GM12878 (cell line): ENCODE results near the gene BAX. TPM values are rescaled to one million over a fixed set of nuclear protein-coding genes. Genes with fewer than 3 reads are reported as not detected.
A peak's percentile ranks its signal among the peaks of the same experiment; 100 is the strongest.

Source experiments
- ATF7 ChIP-seq: fragments of 450-650 bp; IDR thresholded peaks from 2 replicates; pipeline ENCODE4 v1.6.1; 2016; ENCODE audit warnings: low read depth, mild to moderate bottlenecking
- BACH1 ChIP-seq: fragments of 450-650 bp; IDR thresholded peaks from 2 replicates; pipeline ENCODE4 v1.6.1; 2017; ENCODE audit warnings: mild to moderate bottlenecking, borderline replicate concordance
- CBX3 ChIP-seq: fragments of 200-600 bp; sonication (generic); IDR thresholded peaks from 2 replicates; pipeline ENCODE4 v1.6.1; 2016; ENCODE audit warnings: low read depth, borderline replicate concordance
- CREB1 ChIP-seq: IDR thresholded peaks from 2 replicates; pipeline ENCODE4 v1.6.1; 2012; ENCODE audit warnings: low read depth, mild to moderate bottlenecking, inconsistent platforms
- DPF2 ChIP-seq: fragments of 450-650 bp; IDR thresholded peaks from 2 replicates; pipeline ENCODE4 v1.6.1; 2017; ENCODE audit warnings: mild to moderate bottlenecking
- ESRRA ChIP-seq: IDR thresholded peaks from 2 replicates; pipeline ENCODE4 v1.6.1; 2012; ENCODE audit warnings: mild to moderate bottlenecking, low read length, improper control_type of control experiment
- EZH2 ChIP-seq: IDR thresholded peaks from 2 replicates; pipeline ENCODE4 v1.6.1; 2012; ENCODE audit warnings: low read depth, mild to moderate bottlenecking, control low read depth, inconsistent platforms, low read length, borderline replicate concordance; ENCODE audit not compliant: control insufficient read depth
- FOXM1 ChIP-seq: IDR thresholded peaks from 2 replicates; pipeline ENCODE4 v1.6.1; 2012; ENCODE audit warnings: low read depth, mild to moderate bottlenecking, inconsistent platforms, low read length, moderate library complexity
- IRF4 ChIP-seq: IDR thresholded peaks from 2 replicates; pipeline ENCODE4 v1.6.1; 2011; ENCODE audit warnings: low read depth, low read length
- JUND ChIP-seq: IDR thresholded peaks from 2 replicates; pipeline ENCODE4 v1.6.1; 2012; ENCODE audit warnings: low read depth, mild to moderate bottlenecking, low read length, improper control_type of control experiment, moderate library complexity
- KLF5 ChIP-seq: fragments of 450-650 bp; IDR thresholded peaks from 2 replicates; pipeline ENCODE4 v1.6.1; 2014; ENCODE audit warnings: mild to moderate bottlenecking; ENCODE audit not compliant: partially characterized antibody
- MEF2B ChIP-seq: fragments of 450-650 bp; IDR thresholded peaks from 2 replicates; pipeline ENCODE4 v1.6.1; 2018; ENCODE audit warnings: mild to moderate bottlenecking, moderate library complexity; ENCODE audit not compliant: partially characterized antibody, poor library complexity, severe bottlenecking
- PAX5 ChIP-seq: IDR thresholded peaks from 2 replicates; pipeline ENCODE4 v1.6.1; 2011; ENCODE audit warnings: low read depth, low read length, borderline replicate concordance
- PAX8 ChIP-seq: fragments of 450-650 bp; IDR thresholded peaks from 2 replicates; pipeline ENCODE4 v1.6.1; 2017; ENCODE audit warnings: mild to moderate bottlenecking, moderate library complexity
- SMAD1 ChIP-seq: fragments of 450-650 bp; IDR thresholded peaks from 2 replicates; pipeline ENCODE4 v1.6.1; 2018; ENCODE audit warnings: mild to moderate bottlenecking, low read depth; ENCODE audit not compliant: partially characterized antibody
- SMAD5 ChIP-seq: IDR thresholded peaks from 2 replicates; pipeline ENCODE4 v1.6.1; 2016; ENCODE audit warnings: antibody characterized with exemption, low read depth
- SPI1 ChIP-seq: IDR thresholded peaks from 2 replicates; pipeline ENCODE4 v1.6.1; 2011; ENCODE audit warnings: low read depth, mild to moderate bottlenecking, low read length, moderate library complexity, borderline replicate concordance; ENCODE audit not compliant: insufficient read depth
- SRF ChIP-seq, 2 experiments: IDR thresholded peaks; 2 replicates each; pipeline ENCODE4 v1.6.1; 2011; ENCODE audit warnings: low read depth in 2 of 2, low read length in 2 of 2, mild to moderate bottlenecking in 1 of 2, moderate library complexity in 1 of 2
- STAT3 ChIP-seq: IDR thresholded peaks from 2 replicates; pipeline ENCODE4 v1.6.1; 2011; ENCODE audit warnings: low read depth, low read length, improper control_type of control experiment
- ZZZ3 ChIP-seq: IDR thresholded peaks from 2 replicates; pipeline ENCODE4 v1.6.1; 2011; ENCODE audit warnings: low read depth; ENCODE audit not compliant: control insufficient read depth, insufficient read length
- polyA plus RNA-seq, 11 experiments: library from polyadenylated mRNA; depleted of rRNA in 4 of 11; unstranded in 6 of 11; stranded (reverse) in 5 of 11; fragments of >200 nt; fragmentation: Nextera tagmentation in 4 of 11; fragmentation: Illumina TruSeq in 1 of 11; extraction: Ambion mirVana in 4 of 11; extraction: Trizol in 1 of 11; gene quantifications; 1 replicate in 1 of 11; 2 replicates in 10 of 11; pipeline versions ENCODE4 v1.2.1 to v1.2.3, GENCODE V29; 2011 to 2016; ENCODE audit warnings: inconsistent platforms in 2 of 11, missing spikeins in 2 of 11, low read depth in 1 of 11
- total RNA-seq, 4 experiments: library from RNA; depleted of rRNA in 3 of 4; stranded (reverse); fragments of >200 nt in 3 of 4; fragmentation: Illumina TruSeq in 1 of 4; extraction: Trizol in 1 of 4; gene quantifications; 2 replicates each; pipeline versions ENCODE4 v1.2.1 to v1.2.3, GENCODE V29; 2013 to 2021
- TF ChIP-seq, protein P1 (sequence below): fragments of 450-650 bp; IDR thresholded peaks from 2 replicates; pipeline ENCODE4 v1.6.1; 2017; ENCODE audit warnings: mild to moderate bottlenecking, moderate library complexity
- TF ChIP-seq, protein P2 (sequence below): IDR thresholded peaks from 2 replicates; pipeline ENCODE4 v1.6.1; 2011; ENCODE audit warnings: low read depth, mild to moderate bottlenecking, low read length, moderate library complexity, borderline replicate concordance; ENCODE audit errors: extremely low read depth
- TF ChIP-seq, protein P3 (sequence below): IDR thresholded peaks from 2 replicates; pipeline ENCODE4 v1.6.1; 2012; ENCODE audit warnings: low read depth, low read length, improper control_type of control experiment
- TF ChIP-seq, protein P4 (sequence below): IDR thresholded peaks from 2 replicates; pipeline ENCODE4 v1.6.1; 2011; ENCODE audit warnings: low read depth, low read length, improper control_type of control experiment, borderline replicate concordance

BAX gene
- total and polyA plus RNA-seq, 10 of the 15 experiments (the other 5 are each of a cell fraction or from before 2014, with no cell fraction given), result 7.2 to 221 (median 137) TPM

DNA sequence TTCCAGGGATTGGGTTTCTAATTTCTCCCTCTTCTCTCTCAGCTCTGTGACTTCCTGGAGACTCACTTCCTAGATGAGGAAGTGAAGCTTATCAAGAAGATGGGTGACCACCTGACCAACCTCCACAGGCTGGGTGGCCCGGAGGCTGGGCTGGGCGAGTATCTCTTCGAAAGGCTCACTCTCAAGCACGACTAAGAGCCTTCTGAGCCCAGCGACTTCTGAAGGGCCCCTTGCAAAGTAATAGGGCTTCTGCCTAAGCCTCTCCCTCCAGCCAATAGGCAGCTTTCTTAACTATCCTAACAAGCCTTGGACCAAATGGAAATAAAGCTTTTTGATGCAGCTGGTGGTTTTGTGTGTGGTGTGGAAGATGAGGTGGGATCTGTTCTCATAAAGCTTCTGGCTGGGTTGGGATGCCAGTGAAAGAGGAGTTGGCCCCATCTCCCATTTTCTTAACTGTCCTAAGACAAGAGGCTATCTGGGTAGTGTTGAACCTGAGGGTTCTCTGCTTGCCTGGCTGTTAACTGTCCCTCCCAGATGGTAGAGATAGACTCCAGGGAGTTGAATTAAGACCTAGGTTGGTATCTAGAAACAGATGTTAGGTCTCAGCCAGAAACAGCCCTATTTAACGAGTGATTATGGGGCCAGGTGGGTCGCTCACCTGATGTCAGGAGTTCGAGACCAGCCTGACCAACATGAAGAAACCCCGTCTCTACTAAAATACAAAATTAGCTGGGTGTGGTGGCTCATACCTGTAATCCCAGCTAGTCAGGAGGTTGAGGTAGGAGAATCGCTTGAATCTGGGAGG is 12.1 kb downstream of the BAX start (continued):
- TF ChIP-seq, protein P1, sequence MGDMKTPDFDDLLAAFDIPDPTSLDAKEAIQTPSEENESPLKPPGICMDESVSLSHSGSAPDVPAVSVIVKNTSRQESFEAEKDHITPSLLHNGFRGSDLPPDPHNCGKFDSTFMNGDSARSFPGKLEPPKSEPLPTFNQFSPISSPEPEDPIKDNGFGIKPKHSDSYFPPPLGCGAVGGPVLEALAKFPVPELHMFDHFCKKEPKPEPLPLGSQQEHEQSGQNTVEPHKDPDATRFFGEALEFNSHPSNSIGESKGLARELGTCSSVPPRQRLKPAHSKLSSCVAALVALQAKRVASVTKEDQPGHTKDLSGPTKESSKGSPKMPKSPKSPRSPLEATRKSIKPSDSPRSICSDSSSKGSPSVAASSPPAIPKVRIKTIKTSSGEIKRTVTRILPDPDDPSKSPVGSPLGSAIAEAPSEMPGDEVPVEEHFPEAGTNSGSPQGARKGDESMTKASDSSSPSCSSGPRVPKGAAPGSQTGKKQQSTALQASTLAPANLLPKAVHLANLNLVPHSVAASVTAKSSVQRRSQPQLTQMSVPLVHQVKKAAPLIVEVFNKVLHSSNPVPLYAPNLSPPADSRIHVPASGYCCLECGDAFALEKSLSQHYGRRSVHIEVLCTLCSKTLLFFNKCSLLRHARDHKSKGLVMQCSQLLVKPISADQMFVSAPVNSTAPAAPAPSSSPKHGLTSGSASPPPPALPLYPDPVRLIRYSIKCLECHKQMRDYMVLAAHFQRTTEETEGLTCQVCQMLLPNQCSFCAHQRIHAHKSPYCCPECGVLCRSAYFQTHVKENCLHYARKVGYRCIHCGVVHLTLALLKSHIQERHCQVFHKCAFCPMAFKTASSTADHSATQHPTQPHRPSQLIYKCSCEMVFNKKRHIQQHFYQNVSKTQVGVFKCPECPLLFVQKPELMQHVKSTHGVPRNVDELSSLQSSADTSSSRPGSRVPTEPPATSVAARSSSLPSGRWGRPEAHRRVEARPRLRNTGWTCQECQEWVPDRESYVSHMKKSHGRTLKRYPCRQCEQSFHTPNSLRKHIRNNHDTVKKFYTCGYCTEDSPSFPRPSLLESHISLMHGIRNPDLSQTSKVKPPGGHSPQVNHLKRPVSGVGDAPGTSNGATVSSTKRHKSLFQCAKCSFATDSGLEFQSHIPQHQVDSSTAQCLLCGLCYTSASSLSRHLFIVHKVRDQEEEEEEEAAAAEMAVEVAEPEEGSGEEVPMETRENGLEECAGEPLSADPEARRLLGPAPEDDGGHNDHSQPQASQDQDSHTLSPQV, result no peak
- TF ChIP-seq, protein P2, sequence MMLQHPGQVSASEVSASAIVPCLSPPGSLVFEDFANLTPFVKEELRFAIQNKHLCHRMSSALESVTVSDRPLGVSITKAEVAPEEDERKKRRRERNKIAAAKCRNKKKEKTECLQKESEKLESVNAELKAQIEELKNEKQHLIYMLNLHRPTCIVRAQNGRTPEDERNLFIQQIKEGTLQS, result no peak
- no peak for TF ChIP-seq DPF2
- TF ChIP-seq, protein P3, sequence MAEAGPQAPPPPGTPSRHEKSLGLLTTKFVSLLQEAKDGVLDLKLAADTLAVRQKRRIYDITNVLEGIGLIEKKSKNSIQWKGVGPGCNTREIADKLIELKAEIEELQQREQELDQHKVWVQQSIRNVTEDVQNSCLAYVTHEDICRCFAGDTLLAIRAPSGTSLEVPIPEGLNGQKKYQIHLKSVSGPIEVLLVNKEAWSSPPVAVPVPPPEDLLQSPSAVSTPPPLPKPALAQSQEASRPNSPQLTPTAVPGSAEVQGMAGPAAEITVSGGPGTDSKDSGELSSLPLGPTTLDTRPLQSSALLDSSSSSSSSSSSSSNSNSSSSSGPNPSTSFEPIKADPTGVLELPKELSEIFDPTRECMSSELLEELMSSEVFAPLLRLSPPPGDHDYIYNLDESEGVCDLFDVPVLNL, result no peak
- TF ChIP-seq ESRRA, result no peak
- no peak for TF ChIP-seq ZZZ3
- no peak for TF ChIP-seq CREB1
- peak; percentile 69; the same call in 1 of the 2 replicates for TF ChIP-seq BACH1
- no peak for TF ChIP-seq FOXM1
- TF ChIP-seq SMAD5, result no peak
- no peak for TF ChIP-seq CBX3
- TF ChIP-seq, protein P4, sequence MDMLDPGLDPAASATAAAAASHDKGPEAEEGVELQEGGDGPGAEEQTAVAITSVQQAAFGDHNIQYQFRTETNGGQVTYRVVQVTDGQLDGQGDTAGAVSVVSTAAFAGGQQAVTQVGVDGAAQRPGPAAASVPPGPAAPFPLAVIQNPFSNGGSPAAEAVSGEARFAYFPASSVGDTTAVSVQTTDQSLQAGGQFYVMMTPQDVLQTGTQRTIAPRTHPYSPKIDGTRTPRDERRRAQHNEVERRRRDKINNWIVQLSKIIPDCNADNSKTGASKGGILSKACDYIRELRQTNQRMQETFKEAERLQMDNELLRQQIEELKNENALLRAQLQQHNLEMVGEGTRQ, result no peak
- TF ChIP-seq MEF2B, result no peak
- TF ChIP-seq PAX8, result no peak
- TF ChIP-seq JUND, result no peak
- no peak for TF ChIP-seq SRF (IDR thresholded peaks at IDR 0.05; ENCODE audit: low read depth in 2 of 2, low read length in 2 of 2)
- TF ChIP-seq PAX5, result no peak
- TF ChIP-seq SPI1, result peak; percentile 63; the same call in 1 of the 2 replicates
- no peak for TF ChIP-seq KLF5
- no peak for TF ChIP-seq EZH2
- TF ChIP-seq SMAD1, result no peak
- no peak for TF ChIP-seq IRF4
- TF ChIP-seq STAT3, result no peak
- TF ChIP-seq ATF7, result no peak
